Activated CD8-positive, alpha-beta T cell treated with anti-CD3 and anti-CD28 coated beads for 36 hours (primary cell): ENCODE results near the gene KIAA1549. TPM values are rescaled to one million over a fixed set of nuclear protein-coding genes. Genes with fewer than 3 reads are reported as not detected.

Experiments
- ATAC-seq: fragments of 200-7000 bp; cut with Tn5 transposase; one replicate; pipeline ENCODE4 v1.10.0; 2021; ENCODE audit warnings: mild to moderate bottlenecking, moderate library complexity
- CTCF ChIA-PET: fragments of 350-600 bp; sonication (Branson Sonifier 250); formaldehyde crosslinking; loops from one replicate; lab custom pipeline; 2021; ENCODE audit warnings: antibody characterized with exemption; lab: Charles Lee
- POLR2A ChIA-PET: fragments of 350-600 bp; sonication (Branson Sonifier 250); formaldehyde crosslinking; loops from one replicate; lab custom pipeline; 2021; ENCODE audit warnings: antibody characterized with exemption; lab: Charles Lee
- DNase-seq: peaks from one replicate; pipeline ENCODE4 v3.0.0-alpha.2; 2020
- H3K27ac Mint-ChIP-seq: one replicate; pipeline ENCODE4 v1.8.0; 2021; ENCODE audit warnings: mild to moderate bottlenecking, mixed read lengths
- H3K27me3 Mint-ChIP-seq: one replicate; pipeline ENCODE4 v1.8.0; 2021; ENCODE audit warnings: mixed read lengths
- H3K36me3 Mint-ChIP-seq: one replicate; pipeline ENCODE4 v1.8.0; 2021; ENCODE audit warnings: low read depth, mixed read lengths
- H3K4me1 Mint-ChIP-seq: one replicate; pipeline ENCODE4 v1.8.0; 2021; ENCODE audit warnings: low read depth, mixed read lengths
- H3K4me3 Mint-ChIP-seq: one replicate; pipeline ENCODE4 v1.8.0; 2021; ENCODE audit warnings: mild to moderate bottlenecking, moderate library complexity, mixed read lengths
- H3K9me3 Mint-ChIP-seq: one replicate; pipeline ENCODE4 v1.8.0; 2021; ENCODE audit warnings: mixed read lengths
- intact Hi-C: fragments of 100-400 bp; cut with micrococcal nuclease; formaldehyde crosslinking; loops from one replicate; pipeline ENCODE4 v1.10.0; 2022
- total RNA-seq, 2 experiments: library from RNA; stranded (reverse); gene quantifications; one replicate each; pipeline ENCODE4 v1.2.3, GENCODE V29; 2021
- TF ChIP-seq, protein P1 (sequence below): fragments of 200-600 bp; IDR thresholded peaks from one replicate; pipeline ENCODE4 v1.8.0; 2022; ENCODE audit warnings: antibody characterized with exemption, mild to moderate bottlenecking

KIAA1549 gene
- total RNA-seq, 2 experiments from 2014 or later, result 1.3 to 1.5 TPM

- peaks cover 17% of the 10 kb centered on the region for H3K4me1 Mint-ChIP-seq
- no peaks in the 10 kb centered on the region for H3K27me3 Mint-ChIP-seq
- DNase-seq (no peak), ATAC-seq (no peak)
- TF ChIP-seq, protein P1, sequence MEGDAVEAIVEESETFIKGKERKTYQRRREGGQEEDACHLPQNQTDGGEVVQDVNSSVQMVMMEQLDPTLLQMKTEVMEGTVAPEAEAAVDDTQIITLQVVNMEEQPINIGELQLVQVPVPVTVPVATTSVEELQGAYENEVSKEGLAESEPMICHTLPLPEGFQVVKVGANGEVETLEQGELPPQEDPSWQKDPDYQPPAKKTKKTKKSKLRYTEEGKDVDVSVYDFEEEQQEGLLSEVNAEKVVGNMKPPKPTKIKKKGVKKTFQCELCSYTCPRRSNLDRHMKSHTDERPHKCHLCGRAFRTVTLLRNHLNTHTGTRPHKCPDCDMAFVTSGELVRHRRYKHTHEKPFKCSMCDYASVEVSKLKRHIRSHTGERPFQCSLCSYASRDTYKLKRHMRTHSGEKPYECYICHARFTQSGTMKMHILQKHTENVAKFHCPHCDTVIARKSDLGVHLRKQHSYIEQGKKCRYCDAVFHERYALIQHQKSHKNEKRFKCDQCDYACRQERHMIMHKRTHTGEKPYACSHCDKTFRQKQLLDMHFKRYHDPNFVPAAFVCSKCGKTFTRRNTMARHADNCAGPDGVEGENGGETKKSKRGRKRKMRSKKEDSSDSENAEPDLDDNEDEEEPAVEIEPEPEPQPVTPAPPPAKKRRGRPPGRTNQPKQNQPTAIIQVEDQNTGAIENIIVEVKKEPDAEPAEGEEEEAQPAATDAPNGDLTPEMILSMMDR, result no peak
- CTCF ChIA-PET, result interaction anchor here (1.9 kb wide), 1 partner anchor 135 kb away, joined by 10 read pairs; no protein-coding TSS in a partner anchor
- H3K4me3 Mint-ChIP-seq, result no peak overlapping the region
- no peaks in the 10 kb centered on the region for H3K36me3 Mint-ChIP-seq
- POLR2A ChIA-PET, result no interaction called here
- no peaks in the 10 kb centered on the region for H3K9me3 Mint-ChIP-seq
- no peak overlapping the region for H3K27ac Mint-ChIP-seq
- intact Hi-C loops, result no loop called here
These were observed 107.8 kb downstream of the KIAA1549 start for GRCh38 chr7:138873220-138873892.

DNA sequence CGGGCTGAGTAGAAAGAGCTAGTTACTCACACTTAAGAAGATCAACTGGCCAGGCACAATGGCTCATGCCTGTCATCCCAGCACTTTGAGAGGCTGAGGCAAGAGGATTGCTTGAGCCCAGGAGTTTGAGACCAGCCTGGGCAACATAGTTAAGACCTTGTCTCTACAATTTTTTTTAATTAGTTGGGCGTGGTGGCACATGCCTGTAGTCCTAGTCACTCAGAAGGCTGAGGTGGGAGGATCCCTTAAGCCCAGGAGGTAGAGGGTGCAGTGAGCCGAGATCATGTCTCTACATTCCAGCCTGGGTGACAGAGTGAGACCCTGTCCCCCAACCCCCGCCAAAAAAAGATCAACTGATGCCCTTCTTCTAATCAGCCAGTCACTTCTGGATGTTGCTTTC lies 108.6 kb downstream of the KIAA1549 start:
- DNase-seq (no peak), ATAC-seq (no peak)
- Mint-ChIP-seq H3K4me1 (peaks cover 15% of the 10 kb centered on the region), H3K9me3 (no peaks in the 10 kb centered on the region), H3K27ac (no peak overlapping the region), H3K4me3 (no peak overlapping the region), H3K36me3 (no peaks in the 10 kb centered on the region), H3K27me3 (no peaks in the 10 kb centered on the region)
- POLR2A ChIA-PET, result no interaction called here
- TF ChIP-seq, protein P1, result no peak
- CTCF ChIA-PET, result interaction anchor here (1.8 kb wide), 1 partner anchor 14 kb away, joined by 9 read pairs; no protein-coding TSS in a partner anchor
- intact Hi-C loops, result no loop called here

- POLR2A ChIA-PET, result no interaction called here
- H3K27me3 Mint-ChIP-seq, result no peaks in the 10 kb centered on the region
- H3K27ac Mint-ChIP-seq, result no peak overlapping the region
- no peak for ATAC-seq
- H3K36me3 Mint-ChIP-seq, result no peaks in the 10 kb centered on the region
- CTCF ChIA-PET, result interaction anchor here (1.8 kb wide), 1 partner anchor 15 kb away, joined by 9 read pairs; no protein-coding TSS in a partner anchor
- TF ChIP-seq, protein P1, result no peak
- H3K4me3 Mint-ChIP-seq, result no peak overlapping the region
- no peaks in the 10 kb centered on the region for H3K9me3 Mint-ChIP-seq
- intact Hi-C loops, result no loop called here
- no peak for DNase-seq
- peaks cover 14% of the 10 kb centered on the region for H3K4me1 Mint-ChIP-seq
These were observed 109.4 kb downstream of the KIAA1549 start for GRCh38 chr7:138871814-138872090.

DNA sequence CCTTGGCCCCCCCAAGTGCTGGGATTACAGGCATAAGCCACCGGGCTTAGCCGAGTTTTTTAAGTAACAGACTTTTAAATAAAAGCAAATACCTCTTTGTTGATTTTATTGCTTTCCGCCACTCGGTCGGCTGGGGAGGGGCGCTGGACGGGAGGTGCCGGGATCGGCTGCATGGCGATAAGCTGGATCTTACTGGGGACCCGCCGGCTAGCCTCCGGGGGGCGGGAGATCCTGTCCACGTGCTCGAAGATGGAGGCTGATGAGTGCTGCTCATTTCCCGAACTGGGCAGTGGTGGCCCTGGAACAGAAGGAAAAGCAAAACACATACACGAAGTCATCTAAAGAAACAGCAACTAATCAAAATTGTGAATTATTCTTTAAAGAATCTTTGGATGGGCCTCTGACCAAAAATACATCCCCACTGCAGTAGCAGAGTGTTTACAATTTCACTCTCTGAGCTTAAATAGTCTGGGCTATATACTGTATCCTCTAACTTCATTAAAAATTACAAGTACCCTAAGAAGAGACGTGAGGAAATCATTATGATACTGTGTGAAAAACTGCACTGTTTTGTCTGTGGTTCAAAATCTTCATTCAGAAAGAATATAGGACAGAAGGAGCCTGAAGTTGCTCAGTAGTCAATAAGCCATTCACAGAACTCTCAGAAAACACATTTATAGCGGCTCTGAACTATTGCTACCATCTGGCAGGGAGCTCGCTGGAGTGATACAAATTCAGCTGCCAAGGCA lies 110.0 kb downstream of the KIAA1549 start:
- intact Hi-C loops, result no loop called here
- Mint-ChIP-seq H3K4me1 (peaks cover 10% of the 10 kb centered on the region), H3K36me3 (no peaks in the 10 kb centered on the region), H3K27ac (no peak overlapping the region), H3K4me3 (no peak overlapping the region), H3K27me3 (no peaks in the 10 kb centered on the region), H3K9me3 (no peaks in the 10 kb centered on the region)
- ChIA-PET POLR2A (interaction anchor here (0.6 kb wide), 1 partner anchor 9 kb away, joined by 3 read pairs; no protein-coding TSS in a partner anchor), CTCF (interaction anchor here (1.8 kb wide), 1 partner anchor 15 kb away, joined by 9 read pairs; no protein-coding TSS in a partner anchor)
- TF ChIP-seq, protein P1, result no peak
- DNase-seq (no peak), ATAC-seq (no peak)

DNA sequence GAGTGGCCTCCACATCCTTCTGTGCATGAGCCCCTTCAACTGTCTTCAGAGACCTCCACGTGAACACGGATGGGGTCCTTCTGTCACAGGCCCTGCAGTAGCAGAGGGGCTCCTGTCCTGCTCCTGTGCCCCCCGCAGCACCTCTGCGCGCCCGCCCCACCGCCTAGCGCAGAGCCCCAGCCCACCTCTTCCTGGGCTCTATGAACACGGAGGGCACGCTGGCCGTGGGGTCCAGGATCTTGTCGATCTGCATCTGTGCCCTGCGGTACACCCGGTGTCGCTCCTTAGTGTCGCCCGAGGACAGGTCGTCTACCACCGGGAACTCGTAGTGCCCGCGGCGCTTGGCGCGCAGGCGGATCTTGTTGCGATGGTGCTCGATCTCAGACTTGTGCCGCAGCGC lies 111.8 kb downstream of the KIAA1549 start:
- H3K27ac Mint-ChIP-seq, result no peak overlapping the region
- H3K36me3 Mint-ChIP-seq, result no peaks in the 10 kb centered on the region
- ATAC-seq, result no peak
- peaks cover 8% of the 10 kb centered on the region for H3K4me1 Mint-ChIP-seq
- TF ChIP-seq, protein P1, result no peak
- no peaks in the 10 kb centered on the region for H3K27me3 Mint-ChIP-seq
- no peaks in the 10 kb centered on the region for H3K9me3 Mint-ChIP-seq
- POLR2A ChIA-PET, result no interaction called here
- intact Hi-C loops, result loop anchor here (10.0 kb wide), 1 partner anchor 705 kb away; no protein-coding TSS in a partner anchor
- no peak for DNase-seq
- CTCF ChIA-PET, result interaction anchor here (1.3 to 1.5 kb wide), 2 partner anchors 17 to 131 kb away, joined by 4 to 5 read pairs; no protein-coding TSS in a partner anchor
- H3K4me3 Mint-ChIP-seq, result no peak overlapping the region
